K562 (cell line): ENCODE results near the gene DDOST. TPM values are rescaled to one million over a fixed set of nuclear protein-coding genes. Genes with fewer than 3 reads are reported as not detected.

Experiments
- ATAC-seq: fragments of 200-7000 bp; cut with Tn5 transposase; 3 replicates; pipeline ENCODE4 v1.9.1; 2020; ENCODE audit warnings: moderate library complexity
- BruUV-seq: library from RNA; stranded (reverse); fragments of 400-500 nt; replicated peaks from 2 replicates; lab custom pipeline; 2021; lab: Mats Ljungman, UMichigan
- CTCF ChIA-PET: fragments of 300-600 bp; formaldehyde crosslinking; extraction: SDS; loops from one replicate; lab custom pipeline; 2021; ENCODE audit warnings: low intra/inter-chr PET ratio; lab: Yijun Ruan, JAX
- POLR2A ChIA-PET: fragments of 300-600, 350-650 bp; sonication (Branson Sonifier 250); formaldehyde crosslinking; extraction: SDS; loops from one replicate; lab custom pipeline; 2021; ENCODE audit warnings: antibody characterized with exemption, inconsistent platforms; lab: Yijun Ruan, JAX
- DNase-seq, 4 experiments: peaks; one replicate each; pipeline versions ENCODE4 v3.0.0 to v3.0.0-alpha.2; 2011 to 2018; ENCODE audit warnings: low spot score in 3 of 4, mixed read lengths in 3 of 4; ENCODE audit errors: extremely low read depth in 1 of 4
- FAIRE-seq: peaks from 2 replicates; lab custom pipeline; 2011; peaks lifted over from hg19 to GRCh38; lab: Jason Lieb, UNC
- H2AFZ ChIP-seq: 2 replicates; pipeline ENCODE4 v1.6.0; 2011; ENCODE audit warnings: low read depth, low read length, control low read depth, inconsistent platforms
- H3K27ac ChIP-seq: fragments of 200-600 bp; 3 replicates; pipeline ENCODE4 v1.8.0; 2011; ENCODE audit warnings: low read depth, mild to moderate bottlenecking, control low read depth, inconsistent platforms, low read length, moderate library complexity, mixed read lengths; ENCODE audit errors: extremely low read depth
- H3K27me3 ChIP-seq, 2 experiments: fragments of 300-600 bp in 1 of 2; 2 replicates in 1 of 2; 3 replicates in 1 of 2; pipeline versions ENCODE4 v1.6.0 to v1.8.0; 2011; ENCODE audit warnings: inconsistent platforms in 2 of 2, low read length in 2 of 2, mild to moderate bottlenecking in 1 of 2, mixed read lengths in 1 of 2, moderate library complexity in 1 of 2; ENCODE audit not compliant: control insufficient read depth in 2 of 2, insufficient read depth in 2 of 2
- H3K36me3 ChIP-seq: fragments of 300-600 bp; 3 replicates; pipeline ENCODE4 v1.8.0; 2011; ENCODE audit warnings: mild to moderate bottlenecking, low read length, inconsistent platforms; ENCODE audit not compliant: control insufficient read depth, insufficient read depth
- H3K4me1 ChIP-seq, 2 experiments: fragments of 200-600 bp in 1 of 2; replicated peaks in 1 of 2; 2 replicates in 1 of 2; 3 replicates in 1 of 2; pipeline versions ENCODE4 v1.5.1 to v1.8.0; 2011; ENCODE audit warnings: inconsistent platforms in 2 of 2, low read length in 2 of 2, mild to moderate bottlenecking in 1 of 2, mixed read lengths in 1 of 2, moderate library complexity in 1 of 2; ENCODE audit not compliant: control insufficient read depth in 2 of 2, insufficient read depth in 2 of 2
- H3K4me2 ChIP-seq: 2 replicates; pipeline ENCODE4 v1.6.1; 2011; ENCODE audit warnings: low read length, control low read depth, inconsistent platforms, mixed read lengths; ENCODE audit not compliant: insufficient read depth
- H3K4me3 ChIP-seq: fragments of 200-600 bp; sonication (generic), shearing (Covaris generic); 2 replicates; pipeline ENCODE4 v1.5.1; 2016; ENCODE audit warnings: control low read depth, inconsistent platforms
- H3K79me2 ChIP-seq: fragments of 200-600 bp; 3 replicates; pipeline ENCODE4 v1.8.0; 2011; ENCODE audit warnings: low read length, inconsistent platforms; ENCODE audit not compliant: control insufficient read depth, insufficient read depth
- H3K9ac ChIP-seq, 2 experiments: 2 replicates each; pipeline versions ENCODE4 v1.6.0 to v1.6.1; 2011; ENCODE audit warnings: low read depth in 2 of 2, low read length in 2 of 2, control low read depth in 1 of 2, inconsistent platforms in 1 of 2, mild to moderate bottlenecking in 1 of 2, mixed read lengths in 1 of 2; ENCODE audit not compliant: insufficient read depth in 1 of 2
- H3K9me1 ChIP-seq: one replicate; pipeline ENCODE4 v1.6.0; 2011; ENCODE audit warnings: inconsistent platforms, mild to moderate bottlenecking, low read length, moderate library complexity; ENCODE audit not compliant: control insufficient read depth, insufficient read depth
- H3K9me3 ChIP-seq: replicated peaks from 2 replicates; pipeline ENCODE4 v1.5.1; 2011; ENCODE audit warnings: low read depth, low read length, inconsistent platforms; ENCODE audit not compliant: control insufficient read depth, insufficient read depth
- H4K20me1 ChIP-seq: replicated peaks from 2 replicates; pipeline ENCODE4 v1.6.1; 2011; ENCODE audit warnings: low read length, inconsistent platforms, mixed read lengths; ENCODE audit not compliant: control insufficient read depth, insufficient read depth
- BMI1 ChIP-seq: fragments of 150-350 bp; IDR thresholded peaks from 2 replicates; pipeline ENCODE4 v1.6.1; 2014; ENCODE audit warnings: low read length
- BRD9 ChIP-seq: fragments of 450-650 bp; IDR thresholded peaks from 2 replicates; pipeline ENCODE4 v1.6.1; 2018; ENCODE audit warnings: low read depth; ENCODE audit not compliant: partially characterized antibody
- C11orf30 ChIP-seq: fragments of 450-650 bp; IDR thresholded peaks from 2 replicates; pipeline ENCODE4 v1.6.1; 2016; ENCODE audit warnings: low read depth, mild to moderate bottlenecking
- DPF2 ChIP-seq: fragments of 450-650 bp; IDR thresholded peaks from 2 replicates; pipeline ENCODE4 v1.6.1; 2016
- HSF4 ChIP-seq: fragments of 250-450 bp; sonication (Bioruptor Pico); IDR thresholded peaks from 2 replicates; pipeline ENCODE4 v2.1.2; 2022; ENCODE audit warnings: mild to moderate bottlenecking, moderate library complexity, borderline replicate concordance
- KDM5B ChIP-seq: fragments of 200-600 bp; sonication (generic); IDR thresholded peaks from 2 replicates; pipeline ENCODE4 v1.6.1; 2012; ENCODE audit warnings: low read depth, mild to moderate bottlenecking, moderate library complexity, low read length, control low read depth, inconsistent platforms; ENCODE audit not compliant: insufficient replicate concordance
- L3MBTL2 ChIP-seq: fragments of 450-650 bp; IDR thresholded peaks from 2 replicates; pipeline ENCODE4 v1.6.1; 2016; ENCODE audit warnings: mild to moderate bottlenecking, moderate library complexity
- NR2F6 ChIP-seq: fragments of 450-650 bp; formaldehyde crosslinking; IDR thresholded peaks from 2 replicates; pipeline ENCODE4 v1.4.0; 2020; ENCODE audit warnings: mild to moderate bottlenecking
- NRF1 ChIP-seq, 2 experiments: fragments of 450-650 bp; IDR thresholded peaks in 1 of 2; conservative IDR thresholded peaks in 1 of 2; 2 replicates each; pipeline ENCODE4 v1.6.1; 2014; ENCODE audit warnings: mild to moderate bottlenecking in 2 of 2
- PML ChIP-seq: IDR thresholded peaks from 2 replicates; pipeline ENCODE4 v1.6.1; 2012; ENCODE audit warnings: low read length, inconsistent platforms
- PYGO2 ChIP-seq: fragments of 450-650 bp; IDR thresholded peaks from 2 replicates; pipeline ENCODE4 v1.6.1; 2016; ENCODE audit warnings: mild to moderate bottlenecking, missing genetic modification characterization, moderate library complexity, missing compliant biosample characterization
- SNAPC5 ChIP-seq: fragments of 250-450 bp; sonication (Bioruptor Pico); IDR thresholded peaks from 2 replicates; pipeline ENCODE4 v1.8.0; 2021; ENCODE audit warnings: moderate library complexity, mild to moderate bottlenecking, inconsistent platforms
- TFAP4 ChIP-seq: sonication (generic); formaldehyde crosslinking; IDR thresholded peaks from 2 replicates; pipeline ENCODE4 v1.8.0; 2022; ENCODE audit warnings: missing genetic modification reagents, mild to moderate bottlenecking, moderate library complexity, borderline replicate concordance
- TFE3 ChIP-seq: fragments of 450-650 bp; formaldehyde crosslinking; IDR thresholded peaks from 2 replicates; pipeline ENCODE4 v1.4.0; 2020; ENCODE audit warnings: mild to moderate bottlenecking, mixed read lengths
- ZNF280A ChIP-seq: fragments of 450-650 bp; IDR thresholded peaks from 2 replicates; pipeline ENCODE4 v1.6.1; 2018; ENCODE audit warnings: mild to moderate bottlenecking, low read depth; ENCODE audit not compliant: partially characterized antibody
- ZNF512 ChIP-seq: IDR thresholded peaks from 2 replicates; pipeline ENCODE4 v1.6.1; 2016; ENCODE audit warnings: missing genetic modification characterization, missing compliant biosample characterization
- WGBS: fragments of 100-300 bp; shearing (Covaris generic); methylation state at CpG from one replicate; pipeline ENCODE4 v1.1.6; 2016; ENCODE audit warnings: low coverage, mixed read lengths; ENCODE audit not compliant: insufficient coverage; ENCODE audit errors: missing lambda C conversion rate; 5-methylcytosine and 5-hydroxymethylcytosine counted together
- in situ Hi-C: fragments of 300-500 bp; cut with MboI; formaldehyde crosslinking; loops from 4 replicates; pipeline ENCODE4 v1.15.0; 2018; ENCODE audit warnings: inconsistent platforms, mixed read lengths
- intact Hi-C: fragments of 100-400 bp; cut with micrococcal nuclease; formaldehyde crosslinking; loops from 2 replicates; pipeline ENCODE4 v1.14.2; 2022
- polyA plus RNA-seq, 8 experiments: library from polyadenylated mRNA; depleted of rRNA in 4 of 8; stranded (reverse) in 5 of 8; unstranded in 3 of 8; fragments of >200 nt; fragmentation: Nextera tagmentation in 2 of 8; fragmentation: Illumina TruSeq in 1 of 8; extraction: Ambion mirVana in 2 of 8; extraction: Trizol in 1 of 8; gene quantifications; 2 replicates each; pipeline versions ENCODE4 v1.2.1 to v1.2.3, GENCODE V29; 2011 to 2014; ENCODE audit warnings: inconsistent platforms in 1 of 8, missing spikeins in 1 of 8
- total RNA-seq, 7 experiments: library from RNA; depleted of rRNA in 6 of 7; stranded (reverse); fragments of >200 nt in 6 of 7; fragmentation: Illumina TruSeq in 2 of 7; extraction: Trizol in 2 of 7; gene quantifications; 2 replicates each; pipeline versions ENCODE4 v1.2.1 to v1.2.3, GENCODE V29; 2011 to 2021; ENCODE audit warnings: low replicate concordance in 1 of 7

Gene DDOST
- total and polyA plus RNA-seq, 9 of the 15 experiments (the other 6 are each of a cell fraction or from before 2014, with no cell fraction given), result 173 to 306 (median 222) TPM

GRCh38 chr1:20630729-20631128 lies 30.4 kb downstream of the DDOST start:
- H3K9ac ChIP-seq, result no peak overlapping the region
- peaks cover 0 to 3% of the 10 kb centered on the region in 2 experiments; a peak in 1 of 5 replicates for H3K27me3 ChIP-seq
- FAIRE-seq (peak; percentile 63), DNase-seq (peak in 2 of 4 experiments; percentile 14 to 68), ATAC-seq (no peak)
- BruUV-seq, result no TSS peak
- H3K36me3 ChIP-seq, result no peaks in the 10 kb centered on the region
- H2AFZ ChIP-seq, result peak overlapping the region; percentile 74
- WGBS, result 2% methylated on average over 4 of the region's 4 CpGs
- no peaks in the 10 kb centered on the region for H3K79me2 ChIP-seq
- H3K9me3 ChIP-seq, result no peaks in the 10 kb centered on the region
- ChIA-PET CTCF (no interaction called here), POLR2A (interaction anchor here (0.6 to 1.8 kb wide), 4 partner anchors 10 to 21 kb away, joined by 3 to 5 read pairs (median 4); no protein-coding TSS in a partner anchor)
- H3K4me1 ChIP-seq, result peaks cover 12% of the 10 kb centered on the region in 2 experiments; a peak in 4 of 5 replicates
- H3K4me3 ChIP-seq, result no peak overlapping the region
- H3K4me2 ChIP-seq, result no peak overlapping the region
- H3K9me1 ChIP-seq, result no peaks in the 10 kb centered on the region
- H4K20me1 ChIP-seq, result no peaks in the 10 kb centered on the region
- H3K27ac ChIP-seq, result no peak overlapping the region; the same call in 2 of the 3 replicates
- in situ Hi-C loops, result no loop called here
- intact Hi-C loops, result no loop called here
- TF ChIP-seq NRF1 (conservative IDR thresholded peaks at IDR 0.05 in 1 of 2, IDR thresholded peaks at IDR 0.05 in 1 of 2) (no peak), L3MBTL2 (peak; percentile 67; the same call in 1 of the 2 replicates), PYGO2 (tag) (no peak), DPF2 (0 out of 2 replicates have a peak, but pooled peaks have one; percentile 59), TFE3 (no peak), BRD9 (no peak), TFAP4 (CRISPR knock-in tag) (no peak), HSF4 (no peak), ZNF280A (peak; percentile 22), NR2F6 (CRISPR knock-in tag) (no peak), KDM5B (no peak), PML (no peak), BMI1 (no peak), SNAPC5 (no peak), ZNF512 (tag) (no peak), C11orf30 (peak; percentile 100)
